Measurements from ENCODE around the gene HOXB8. TPM values are rescaled to one million over a fixed set of nuclear protein-coding genes. Genes with fewer than 3 reads are reported as not detected.

Gene HOXB8
- polyA plus RNA-seq, 1 donor from 2014 or later: not detected

GRCh38 chr17:48642059-48642842, 27.2 kb upstream of the HOXB8 start:
- Histone ChIP-seq H4K20me1 (ENCODE audit: insufficient read depth) (no peaks in the 10 kb centered on the region), H3K4me2 (ENCODE audit: low read length) (no peak overlapping the region), H3F3A (ENCODE audit: insufficient read depth, low read length, poor library complexity, severe bottlenecking) (no peaks in the 10 kb centered on the region), H3K27ac (ENCODE audit: low read length) (no peak overlapping the region), H3K9ac (ENCODE audit: low read length) (no peak overlapping the region), H2AFZ (ENCODE audit: low read depth, low read length) (no peak overlapping the region), H3K4me3 (ENCODE audit: low read length) (no peak overlapping the region), H3K9me3 (ENCODE audit: low read length) (peaks cover 4% of the 10 kb centered on the region), H3K9me2 (ENCODE audit: insufficient read depth, low read length) (no peaks in the 10 kb centered on the region), H3K79me2 (replicated peaks; ENCODE audit: insufficient read depth, low read length) (no peaks in the 10 kb centered on the region), H3K36me3 (ENCODE audit: insufficient read depth, low read length) (no peaks in the 10 kb centered on the region), H3K27me3 (ENCODE audit: insufficient read depth, low read depth, low read length) (peaks cover 100% of the 10 kb centered on the region)
- no peak for TF ChIP-seq TAF1 (IDR thresholded peaks at IDR 0.05; ENCODE audit: low read depth)
- TF ChIP-seq EZH2 (IDR thresholded peaks at IDR 0.05; ENCODE audit: borderline replicate concordance, insufficient read depth, low read length, poor library complexity, severe bottlenecking): peak; percentile 34

- peaks cover 4% of the 10 kb centered on the region for H3K9me3 ChIP-seq (ENCODE audit: low read length)
- H3K27me3 ChIP-seq (ENCODE audit: insufficient read depth, low read depth, low read length): peaks cover 100% of the 10 kb centered on the region
- H3K9me2 ChIP-seq (ENCODE audit: insufficient read depth, low read length): no peaks in the 10 kb centered on the region
- no peak overlapping the region for H3K9ac ChIP-seq (ENCODE audit: low read length)
- H3K4me3 ChIP-seq (ENCODE audit: low read length): no peak overlapping the region
- no peak overlapping the region for H3K4me2 ChIP-seq (ENCODE audit: low read length)
- no peaks in the 10 kb centered on the region for H3K36me3 ChIP-seq (ENCODE audit: insufficient read depth, low read length)
- H4K20me1 ChIP-seq (ENCODE audit: insufficient read depth): no peaks in the 10 kb centered on the region
- no peak for TF ChIP-seq SMC3 (conservative IDR thresholded peaks at IDR 0.05; ENCODE audit: poor library complexity)
- TF ChIP-seq EP300 (conservative IDR thresholded peaks at IDR 0.05; ENCODE audit: poor library complexity, severe bottlenecking): no peak
- TF ChIP-seq REST (IDR thresholded peaks at IDR 0.05; ENCODE audit: borderline replicate concordance): no peak
- TF ChIP-seq MXI1 (conservative IDR thresholded peaks at IDR 0.05; ENCODE audit: poor library complexity, severe bottlenecking): no peak
- no peak for TF ChIP-seq RAD21 (conservative IDR thresholded peaks at IDR 0.05)
- no peak for TF ChIP-seq TAF1 (IDR thresholded peaks at IDR 0.05; ENCODE audit: low read depth)
- TF ChIP-seq POLR2AphosphoS5 (IDR thresholded peaks at IDR 0.05): no peak
- no peak for TF ChIP-seq EZH2 (IDR thresholded peaks at IDR 0.05; ENCODE audit: borderline replicate concordance, insufficient read depth, low read length, poor library complexity, severe bottlenecking)
- no peak for TF ChIP-seq CTCF (IDR thresholded peaks at IDR 0.05; ENCODE audit: poor library complexity, severe bottlenecking)
- H3F3A ChIP-seq (ENCODE audit: insufficient read depth, low read length, poor library complexity, severe bottlenecking): no peaks in the 10 kb centered on the region
- no peak overlapping the region for H2AFZ ChIP-seq (ENCODE audit: low read depth, low read length)
- H3K27ac ChIP-seq (ENCODE audit: low read length): no peak overlapping the region
- no peaks in the 10 kb centered on the region for H3K79me2 ChIP-seq (replicated peaks; ENCODE audit: insufficient read depth, low read length)
Measured at GRCh38 chr17:48641541-48642058, 26.5 kb upstream of the HOXB8 start.

Data from neural cell (in vitro differentiated cells).